ENCODE data around the gene HINFP. TPM values are rescaled to one million over a fixed set of nuclear protein-coding genes. Genes with fewer than 3 reads are reported as not detected.
"Not testable (repeated sequence)": the region's sequence is repeated elsewhere in the genome, so short reads cannot be mapped to it uniquely, and the experiment has no call there.

HINFP gene
- total RNA-seq, 3 donors from 2014 or later, result 37.2 to 58.1 (median 42.2) TPM

DNA sequence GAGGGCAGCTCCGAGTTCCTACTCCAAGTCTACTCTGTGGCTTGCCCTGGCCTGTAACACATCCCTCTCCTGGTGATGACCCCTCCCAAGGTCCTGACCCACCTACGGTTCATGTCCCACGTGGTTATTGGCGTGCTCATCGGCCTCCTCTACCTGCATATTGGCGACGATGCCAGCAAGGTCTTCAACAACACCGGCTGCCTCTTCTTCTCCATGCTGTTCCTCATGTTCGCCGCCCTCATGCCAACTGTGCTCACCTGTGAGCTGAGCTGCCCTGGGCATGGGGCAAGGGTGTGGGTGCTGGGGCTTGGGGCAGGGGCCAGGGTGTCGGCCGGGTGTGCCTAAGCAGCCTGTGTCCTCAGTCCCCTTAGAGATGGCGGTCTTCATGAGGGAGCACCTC, 37.1 kb downstream of the HINFP start:
- intact Hi-C loops (cut with DNase I, micrococcal nuclease), result no loop called here
- Histone ChIP-seq H3K9me3 (no peaks in the 10 kb centered on the region), H3K4me3 (no peak overlapping the region), H3K36me3 (ENCODE audit: low read depth) (no peaks in the 10 kb centered on the region), H3K4me1 (ENCODE audit: low read depth) (no peaks in the 10 kb centered on the region)
- ATAC-seq (no peak), DNase-seq (peak in 1 of 3 donors; percentile 13)
- TF ChIP-seq, protein P1, sequence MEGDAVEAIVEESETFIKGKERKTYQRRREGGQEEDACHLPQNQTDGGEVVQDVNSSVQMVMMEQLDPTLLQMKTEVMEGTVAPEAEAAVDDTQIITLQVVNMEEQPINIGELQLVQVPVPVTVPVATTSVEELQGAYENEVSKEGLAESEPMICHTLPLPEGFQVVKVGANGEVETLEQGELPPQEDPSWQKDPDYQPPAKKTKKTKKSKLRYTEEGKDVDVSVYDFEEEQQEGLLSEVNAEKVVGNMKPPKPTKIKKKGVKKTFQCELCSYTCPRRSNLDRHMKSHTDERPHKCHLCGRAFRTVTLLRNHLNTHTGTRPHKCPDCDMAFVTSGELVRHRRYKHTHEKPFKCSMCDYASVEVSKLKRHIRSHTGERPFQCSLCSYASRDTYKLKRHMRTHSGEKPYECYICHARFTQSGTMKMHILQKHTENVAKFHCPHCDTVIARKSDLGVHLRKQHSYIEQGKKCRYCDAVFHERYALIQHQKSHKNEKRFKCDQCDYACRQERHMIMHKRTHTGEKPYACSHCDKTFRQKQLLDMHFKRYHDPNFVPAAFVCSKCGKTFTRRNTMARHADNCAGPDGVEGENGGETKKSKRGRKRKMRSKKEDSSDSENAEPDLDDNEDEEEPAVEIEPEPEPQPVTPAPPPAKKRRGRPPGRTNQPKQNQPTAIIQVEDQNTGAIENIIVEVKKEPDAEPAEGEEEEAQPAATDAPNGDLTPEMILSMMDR (IDR thresholded peaks at IDR 0.05), result no peak

DNA sequence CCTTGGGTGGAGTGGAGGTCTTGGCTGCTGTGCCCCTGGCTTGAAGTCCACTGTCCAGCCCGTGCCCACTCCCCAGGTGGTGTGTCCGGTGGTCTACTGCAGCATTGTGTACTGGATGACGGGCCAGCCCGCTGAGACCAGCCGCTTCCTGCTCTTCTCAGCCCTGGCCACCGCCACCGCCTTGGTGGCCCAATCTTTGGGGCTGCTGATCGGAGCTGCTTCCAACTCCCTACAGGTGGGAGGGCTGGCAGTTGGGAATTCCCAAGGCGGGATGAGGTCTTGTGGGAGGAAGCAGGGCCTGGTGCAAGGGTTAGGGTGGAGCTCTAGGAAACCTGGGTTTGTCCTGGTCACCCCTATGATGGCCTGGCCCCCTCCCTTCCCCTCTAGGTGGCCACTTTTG, 38.8 kb downstream of the HINFP start:
- no peak for ATAC-seq
- H3K4me1 ChIP-seq (ENCODE audit: low read depth), result no peaks in the 10 kb centered on the region
- H3K36me3 ChIP-seq (ENCODE audit: low read depth), result no peaks in the 10 kb centered on the region
- TF ChIP-seq, protein P1 (IDR thresholded peaks at IDR 0.05), result no peak
- H3K9me3 ChIP-seq, result no peaks in the 10 kb centered on the region
- no peak overlapping the region for H3K4me3 ChIP-seq
- intact Hi-C loops (cut with DNase I, micrococcal nuclease), result no loop called here
- no peak for DNase-seq

DNA sequence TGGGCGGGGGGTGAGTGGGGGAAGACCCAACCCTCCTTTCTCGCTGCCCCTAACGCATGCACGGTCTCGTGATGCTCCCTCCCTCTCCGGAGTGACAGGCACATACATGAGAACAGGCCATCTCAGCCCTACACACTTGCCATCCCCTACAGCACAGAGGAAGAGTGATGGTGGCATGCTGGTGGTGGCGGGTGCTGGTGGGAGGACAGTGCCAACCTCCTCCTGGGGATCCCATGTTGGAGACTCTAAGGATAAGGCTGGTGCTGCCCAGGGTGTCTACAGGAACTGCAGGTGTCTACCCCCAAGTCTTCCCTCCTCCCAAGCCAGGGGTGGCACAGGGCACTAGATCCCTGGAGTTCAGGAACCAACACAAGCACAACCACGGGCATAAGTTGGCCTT, 40.5 kb downstream of the HINFP start:
- no peaks in the 10 kb centered on the region for H3K9me3 ChIP-seq
- no peaks in the 10 kb centered on the region for H3K36me3 ChIP-seq (ENCODE audit: low read depth)
- no peak overlapping the region for H3K4me3 ChIP-seq
- TF ChIP-seq, protein P1 (IDR thresholded peaks at IDR 0.05), result no peak
- H3K4me1 ChIP-seq (ENCODE audit: low read depth), result no peaks in the 10 kb centered on the region
- ATAC-seq (no peak), DNase-seq (no peak)
- intact Hi-C loops (cut with DNase I, micrococcal nuclease), result no loop called here

DNA sequence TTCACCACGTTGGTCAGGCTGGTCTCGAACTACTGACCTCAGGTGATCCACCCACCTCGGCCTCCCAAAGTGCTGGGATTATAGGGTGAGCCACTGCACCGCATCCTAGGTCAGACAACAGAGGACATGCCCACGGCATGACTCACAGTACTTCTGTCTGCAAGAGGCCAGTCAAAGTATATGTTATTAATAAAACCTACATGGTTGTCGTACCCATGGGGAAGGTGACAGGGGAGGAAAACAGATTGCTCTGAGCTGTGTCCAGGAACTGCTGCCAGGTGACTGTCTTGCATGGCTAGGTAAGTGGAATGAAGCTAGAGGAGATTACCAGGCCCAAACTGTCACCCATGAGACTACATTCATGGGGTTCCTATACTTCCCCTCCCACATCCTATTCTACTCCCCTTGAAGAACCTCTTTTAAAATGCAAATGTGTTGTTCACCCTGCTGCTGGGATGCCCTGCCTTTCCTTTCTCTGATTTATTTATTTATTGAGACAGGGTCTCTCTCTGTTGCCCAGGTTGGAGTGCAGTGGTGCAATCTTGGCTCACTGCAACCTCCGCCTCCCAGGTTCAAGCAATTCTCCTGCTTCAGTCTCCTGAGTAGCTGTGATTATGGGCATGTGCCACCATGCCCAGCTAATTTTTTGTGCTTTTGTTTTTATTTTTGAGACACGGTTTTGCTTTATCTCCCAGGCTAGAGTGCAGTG, 45.1 kb downstream of the HINFP start:
- Histone ChIP-seq H3K4me3 (no peak overlapping the region), H3K4me1 (ENCODE audit: low read depth) (no peaks in the 10 kb centered on the region), H3K9me3 (no peaks in the 10 kb centered on the region), H3K36me3 (ENCODE audit: low read depth) (no peaks in the 10 kb centered on the region)
- intact Hi-C loops (cut with DNase I, micrococcal nuclease), result no loop called here
- DNase-seq, result no peak
- TF ChIP-seq, protein P1 (IDR thresholded peaks at IDR 0.05), result no peak
- no peak for ATAC-seq

DNA sequence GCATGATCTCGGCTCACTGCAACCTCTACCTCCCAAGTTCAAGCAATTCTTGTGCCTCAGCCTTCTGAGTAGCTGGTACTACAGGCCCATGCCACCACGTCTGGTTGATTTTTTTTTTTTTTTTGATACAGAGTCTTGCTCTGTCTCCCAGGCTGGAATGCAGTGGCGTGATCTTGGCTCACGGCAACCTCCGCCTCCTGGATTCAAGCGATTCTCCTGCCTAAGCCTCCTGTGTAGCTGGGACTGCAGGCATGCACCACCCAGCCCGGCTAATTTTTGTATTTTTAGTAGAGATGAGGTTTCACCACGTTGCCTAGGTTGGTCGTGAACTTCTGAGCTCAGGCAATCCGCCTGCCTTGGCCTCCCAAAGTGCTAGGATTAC, 45.7 kb downstream of the HINFP start:
- H3K4me3 ChIP-seq; DNase-seq; H3K36me3 ChIP-seq (ENCODE audit: low read depth); ATAC-seq; intact Hi-C loops (cut with DNase I, micrococcal nuclease); H3K4me1 ChIP-seq (ENCODE audit: low read depth); H3K9me3 ChIP-seq: not testable (repeated sequence)

DNA sequence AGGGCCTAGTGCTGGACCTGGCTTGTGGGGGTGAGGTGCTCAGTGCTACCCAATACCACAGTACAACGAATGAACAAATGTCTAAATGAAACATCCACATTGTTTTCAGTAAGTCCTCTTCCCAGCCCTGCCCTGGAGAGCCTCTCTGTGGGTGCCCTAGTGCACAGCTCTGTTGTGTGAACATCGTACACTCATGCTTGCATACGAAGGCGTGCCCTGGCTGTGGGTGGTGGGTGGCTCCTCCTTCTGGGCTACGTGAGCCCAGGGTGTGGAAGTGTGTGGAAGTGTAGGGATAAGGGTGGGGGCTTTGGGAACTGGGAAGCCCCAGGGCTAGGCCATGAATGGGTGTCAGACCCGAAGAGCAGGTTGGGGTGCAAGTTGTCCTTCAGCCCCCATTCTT, 46.6 kb downstream of the HINFP start:
- peak in 2 of 3 donors; percentile 44 to 61 for DNase-seq
- Histone ChIP-seq H3K4me1 (ENCODE audit: low read depth) (no peaks in the 10 kb centered on the region), H3K36me3 (ENCODE audit: low read depth) (no peaks in the 10 kb centered on the region), H3K4me3 (no peak overlapping the region), H3K9me3 (no peaks in the 10 kb centered on the region)
- intact Hi-C loops (cut with DNase I, micrococcal nuclease), result no loop called here
- ATAC-seq, result peak; percentile 57
- TF ChIP-seq, protein P1 (IDR thresholded peaks at IDR 0.05), result no peak

All from mucosa of descending colon (tissue), 3 donors.